Ascending aorta (tissue), 2 donors: ENCODE measurements around the gene PPA1. TPM values are rescaled to one million over a fixed set of nuclear protein-coding genes. Genes with fewer than 3 reads are reported as not detected.

ENCODE experiments used
- DNase-seq, 2 donors: peaks; one replicate each; pipeline ENCODE4 v3.0.0-alpha.2; 2019; ENCODE audit warnings: low spot score in 2 of 2
- H3K27ac ChIP-seq, 2 donors: fragments of 200-600 bp; sonication (generic); one replicate each; pipeline ENCODE4 v1.5.1; 2016 to 2017; ENCODE audit warnings: mild to moderate bottlenecking in 1 of 2
- H3K27me3 ChIP-seq: fragments of 200-600 bp; sonication (generic); one replicate; pipeline ENCODE4 v1.5.1; 2017
- H3K36me3 ChIP-seq, 2 donors: fragments of 200-600 bp; sonication (generic); one replicate each; pipeline ENCODE4 v1.5.1; 2016
- H3K4me1 ChIP-seq, 2 donors: fragments of 200-600 bp; sonication (generic); one replicate each; pipeline ENCODE4 v1.5.1; 2016 to 2017; ENCODE audit warnings: mild to moderate bottlenecking in 1 of 2
- H3K4me3 ChIP-seq, 2 donors: fragments of 200-600 bp; sonication (generic); one replicate each; pipeline ENCODE4 v1.5.1; 2016 to 2017; ENCODE audit warnings: mild to moderate bottlenecking in 1 of 2
- H3K9me3 ChIP-seq, 2 donors: fragments of 200-600 bp; sonication (generic); one replicate each; pipeline ENCODE4 v1.5.1; 2016
- intact Hi-C: fragments of 100-400 bp; cut with DNase I; formaldehyde crosslinking; loops from one replicate; pipeline ENCODE4 v1.15.1; 2023
- total RNA-seq: library from RNA; depleted of rRNA; stranded (reverse); fragments of >200 nt; gene quantifications from one replicate; pipeline ENCODE4 v1.1.0, GENCODE V29; 2016
- TF ChIP-seq, protein P1 (sequence below), 3 experiments: fragments of 200-600 bp in 2 of 3; fragments of 450-650 bp in 1 of 3; sonication (generic) in 2 of 3; IDR thresholded peaks; one replicate each; pipeline ENCODE4 v1.5.1; 2016 to 2019; ENCODE audit warnings: antibody characterized with exemption in 3 of 3, mild to moderate bottlenecking in 1 of 3, moderate library complexity in 1 of 3

The PPA1 gene
- total RNA-seq, 1 donor from 2014 or later: 66.4 TPM

- TF ChIP-seq, protein P1, sequence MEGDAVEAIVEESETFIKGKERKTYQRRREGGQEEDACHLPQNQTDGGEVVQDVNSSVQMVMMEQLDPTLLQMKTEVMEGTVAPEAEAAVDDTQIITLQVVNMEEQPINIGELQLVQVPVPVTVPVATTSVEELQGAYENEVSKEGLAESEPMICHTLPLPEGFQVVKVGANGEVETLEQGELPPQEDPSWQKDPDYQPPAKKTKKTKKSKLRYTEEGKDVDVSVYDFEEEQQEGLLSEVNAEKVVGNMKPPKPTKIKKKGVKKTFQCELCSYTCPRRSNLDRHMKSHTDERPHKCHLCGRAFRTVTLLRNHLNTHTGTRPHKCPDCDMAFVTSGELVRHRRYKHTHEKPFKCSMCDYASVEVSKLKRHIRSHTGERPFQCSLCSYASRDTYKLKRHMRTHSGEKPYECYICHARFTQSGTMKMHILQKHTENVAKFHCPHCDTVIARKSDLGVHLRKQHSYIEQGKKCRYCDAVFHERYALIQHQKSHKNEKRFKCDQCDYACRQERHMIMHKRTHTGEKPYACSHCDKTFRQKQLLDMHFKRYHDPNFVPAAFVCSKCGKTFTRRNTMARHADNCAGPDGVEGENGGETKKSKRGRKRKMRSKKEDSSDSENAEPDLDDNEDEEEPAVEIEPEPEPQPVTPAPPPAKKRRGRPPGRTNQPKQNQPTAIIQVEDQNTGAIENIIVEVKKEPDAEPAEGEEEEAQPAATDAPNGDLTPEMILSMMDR (IDR thresholded peaks at IDR 0.05): no peak
- Histone ChIP-seq H3K9me3 (no peaks in the 10 kb centered on the region), H3K4me3 (no peak overlapping the region), H3K36me3 (peaks cover 40 to 48% of the 10 kb centered on the region in 2 donors), H3K27ac (no peak overlapping the region), H3K27me3 (no peaks in the 10 kb centered on the region), H3K4me1 (no peaks in the 10 kb centered on the region)
- no peak for DNase-seq
- intact Hi-C loops: no loop called here
Observed at GRCh38 chr10:70212277-70212676, 21.0 kb downstream of the PPA1 start.

DNA sequence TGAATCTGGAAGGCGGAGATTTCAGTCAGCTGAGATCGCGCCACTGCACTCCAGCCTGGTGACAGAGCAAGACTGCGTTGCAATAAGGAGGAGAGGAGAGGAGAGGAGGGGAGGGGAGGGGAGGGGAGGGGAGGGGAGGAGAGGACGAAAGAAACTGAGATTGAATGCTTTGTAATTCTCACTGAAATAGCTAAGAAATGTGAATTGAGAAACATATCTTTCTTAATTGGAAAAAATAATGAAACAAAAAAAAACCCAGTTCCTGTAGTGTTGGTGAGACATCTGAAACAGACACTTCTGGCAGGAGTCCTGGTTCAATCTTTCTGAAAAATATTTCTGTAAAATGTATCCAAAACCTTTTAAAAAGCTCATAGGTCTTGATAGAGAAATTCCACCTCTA, 26.5 kb downstream of the PPA1 start:
- Histone ChIP-seq H3K36me3 (peaks cover 41 to 66% of the 10 kb centered on the region in 2 donors), H3K27ac (no peak overlapping the region), H3K4me3 (no peak overlapping the region), H3K4me1 (no peaks in the 10 kb centered on the region), H3K27me3 (no peaks in the 10 kb centered on the region), H3K9me3 (no peaks in the 10 kb centered on the region)
- intact Hi-C loops: no loop called here
- TF ChIP-seq, protein P1 (IDR thresholded peaks at IDR 0.05): no peak
- no peak for DNase-seq

DNA sequence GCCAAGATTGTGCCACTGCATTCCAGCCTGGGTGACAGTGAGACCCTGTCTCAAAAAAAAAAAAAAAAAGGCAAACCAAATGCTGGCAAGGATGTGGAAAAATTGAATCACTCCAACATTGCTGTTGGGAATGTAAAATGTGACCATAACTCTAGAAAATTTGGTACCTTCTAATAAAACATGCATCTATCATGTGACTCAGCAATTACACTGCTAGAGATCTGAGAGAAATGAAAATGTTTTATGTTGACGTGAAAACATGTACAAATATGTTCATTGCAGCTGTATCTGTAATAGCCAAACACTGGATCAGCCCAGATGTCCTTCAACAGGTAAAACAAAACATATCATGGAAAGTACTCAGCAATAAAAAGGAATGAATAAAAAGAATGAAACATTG, 32.1 kb downstream of the PPA1 start:
- Histone ChIP-seq H3K4me1 (no peaks in the 10 kb centered on the region), H3K4me3 (no peak overlapping the region), H3K27ac (no peak overlapping the region), H3K36me3 (peaks cover 21 to 54% of the 10 kb centered on the region in 2 donors), H3K27me3 (no peaks in the 10 kb centered on the region), H3K9me3 (no peaks in the 10 kb centered on the region)
- no peak for DNase-seq
- intact Hi-C loops: no loop called here
- TF ChIP-seq, protein P1 (IDR thresholded peaks at IDR 0.05): no peak

GRCh38 chr10:70198696-70199466, 34.3 kb downstream of the PPA1 start:
- H3K4me3 ChIP-seq: no peak overlapping the region
- peaks cover 12 to 39% of the 10 kb centered on the region in 2 donors for H3K36me3 ChIP-seq

GRCh38 chr10:70197235-70197945, 35.8 kb downstream of the PPA1 start:
- no peak for DNase-seq
- Histone ChIP-seq H3K27ac (no peak overlapping the region), H3K27me3 (no peaks in the 10 kb centered on the region), H3K4me1 (no peaks in the 10 kb centered on the region), H3K9me3 (no peaks in the 10 kb centered on the region), H3K4me3 (no peak overlapping the region), H3K36me3 (peaks cover 9 to 25% of the 10 kb centered on the region in 2 donors)
- TF ChIP-seq, protein P1 (IDR thresholded peaks at IDR 0.05): no peak
- intact Hi-C loops: no loop called here

More at GRCh38 chr10:70198696-70199466, 34.3 kb downstream of the PPA1 start:
- no peak overlapping the region for H3K27ac ChIP-seq
- H3K4me1 ChIP-seq: no peaks in the 10 kb centered on the region
- TF ChIP-seq, protein P1 (IDR thresholded peaks at IDR 0.05): no peak
- H3K27me3 ChIP-seq: no peaks in the 10 kb centered on the region
- intact Hi-C loops: no loop called here
- DNase-seq: no peak
- no peaks in the 10 kb centered on the region for H3K9me3 ChIP-seq
